Endothelial cell of umbilical vein (primary cell): Measurements from ENCODE around the gene PRC1.

Experiments used
- CTCF ChIP-seq, 2 donors: IDR thresholded peaks; 1 replicate in 1 of 2; 2 replicates in 1 of 2; pipeline ENCODE4 v1.5.1; 2011; ENCODE audit warnings: low read length in 2 of 2, mild to moderate bottlenecking in 2 of 2, moderate library complexity in 2 of 2, control low read depth in 1 of 2, inconsistent platforms in 1 of 2, low read depth in 1 of 2; ENCODE audit not compliant: insufficient read depth in 1 of 2; ENCODE audit errors: extremely low read depth in 1 of 2
- FOS ChIP-seq: IDR thresholded peaks from 2 replicates; pipeline ENCODE4 v1.6.1; 2011; ENCODE audit warnings: mild to moderate bottlenecking, low read length, moderate library complexity, borderline replicate concordance; ENCODE audit not compliant: insufficient read depth
- MAX ChIP-seq: IDR thresholded peaks from 2 replicates; pipeline ENCODE4 v1.6.1; 2011; ENCODE audit not compliant: insufficient read depth, insufficient read length
- MYC ChIP-seq: IDR thresholded peaks from one replicate; pipeline ENCODE4 v1.6.1; 2011; ENCODE audit warnings: mild to moderate bottlenecking, low read depth, low read length
- POLR2A ChIP-seq: IDR thresholded peaks from 2 replicates; pipeline ENCODE4 v1.6.1; 2012; ENCODE audit warnings: low read depth, mild to moderate bottlenecking, control low read depth, low read length
- POLR2AphosphoS5 ChIP-seq: IDR thresholded peaks from 2 replicates; pipeline ENCODE4 v1.6.1; 2012; ENCODE audit warnings: low read depth, mild to moderate bottlenecking, control low read depth, low read length, moderate library complexity; ENCODE audit not compliant: insufficient read depth

- TF ChIP-seq POLR2AphosphoS5 (no peak), POLR2A (no peak), CTCF (IDR thresholded peaks at IDR 0.05; ENCODE audit: extremely low read depth in 1 of 2, insufficient read depth in 1 of 2, low read depth in 1 of 2, low read length in 2 of 2) (no peak), FOS (no peak), MYC (no peak), MAX (no peak)
Observed at GRCh38 chr15:90918835-90919234, 75.5 kb downstream of the PRC1 start.
